Type B pancreatic cell (in vitro differentiated cells): ENCODE data around the gene COX6A1. TPM values are rescaled to one million over a fixed set of nuclear protein-coding genes. Genes with fewer than 3 reads are reported as not detected.

Experiments
- DNase-seq: peaks from one replicate; pipeline ENCODE4 v3.0.0; 2021; ENCODE audit warnings: mixed read lengths; ENCODE audit not compliant: unreplicated experiment; ENCODE audit errors: extremely low spot score
- H3K27ac Mint-ChIP-seq: 2 replicates; pipeline ENCODE4 v1.8.0; 2021; ENCODE audit warnings: mild to moderate bottlenecking, mixed read lengths
- H3K27me3 Mint-ChIP-seq: 2 replicates; pipeline ENCODE4 v1.8.0; 2021; ENCODE audit warnings: mixed read lengths
- H3K36me3 Mint-ChIP-seq: 2 replicates; pipeline ENCODE4 v1.8.0; 2021; ENCODE audit warnings: mixed read lengths
- H3K4me1 Mint-ChIP-seq: one replicate; pipeline ENCODE4 v1.8.0; 2021; ENCODE audit warnings: mixed read lengths; ENCODE audit not compliant: unreplicated experiment
- H3K4me3 Mint-ChIP-seq: 2 replicates; pipeline ENCODE4 v1.8.0; 2021; ENCODE audit warnings: mild to moderate bottlenecking, mixed read lengths
- H3K9me3 Mint-ChIP-seq: 2 replicates; pipeline ENCODE4 v1.8.0; 2021; ENCODE audit warnings: mixed read lengths
- total RNA-seq: library from RNA; stranded (reverse); gene quantifications from 2 replicates; pipeline ENCODE4 v1.2.1, GENCODE V29; 2021; ENCODE audit warnings: low replicate concordance
- TF ChIP-seq, protein P1 (sequence below): fragments of 200-600 bp; sonication (generic); conservative IDR thresholded peaks from 2 replicates; pipeline ENCODE4 v1.5.0; 2021; ENCODE audit warnings: antibody characterized with exemption, mild to moderate bottlenecking

COX6A1 gene
- total RNA-seq, 1 donor from 2014 or later, result 400 TPM

DNA sequence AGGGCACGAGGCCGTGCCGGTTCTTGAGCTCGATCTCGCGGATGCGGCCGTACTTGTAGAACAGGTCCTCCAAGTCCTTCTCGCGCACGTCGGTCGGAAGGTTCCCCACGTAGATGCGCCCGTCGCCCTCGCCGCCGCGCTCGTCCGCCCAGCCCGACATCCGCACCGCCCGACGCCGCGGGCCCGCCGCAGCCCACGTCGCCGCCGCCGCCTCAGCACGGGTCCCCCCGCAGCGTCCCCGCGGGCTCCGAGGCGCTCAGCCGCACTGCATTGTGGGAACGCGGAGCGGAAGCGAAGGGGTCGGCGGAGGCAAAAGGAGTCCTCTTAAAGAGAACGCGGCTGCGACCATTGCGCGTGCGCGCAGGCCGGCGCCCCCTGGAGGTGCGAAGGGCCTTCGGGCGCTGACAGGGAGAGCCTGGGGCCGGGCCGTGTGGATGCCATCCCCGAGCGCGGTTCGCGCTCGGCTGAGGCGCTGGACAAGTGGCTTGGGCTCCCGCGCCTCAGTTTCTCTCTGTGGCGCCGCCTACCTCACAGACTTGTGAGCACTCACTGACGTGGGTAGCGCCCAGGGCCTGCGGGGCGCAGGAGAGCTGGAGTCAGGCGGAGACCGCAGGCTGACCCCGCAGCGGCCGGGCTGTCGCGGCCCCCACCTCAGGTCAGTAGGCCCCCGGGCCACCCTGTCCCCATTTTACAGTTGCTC lies 31.7 kb downstream of the COX6A1 start, which contains the start of gene SRSF9:
Gene SRSF9, minus strand, starts transcription at position 299 of the 700 bp plus-strand sequence. Its CDS starts 139 bp downstream, at position 160.
- H3K4me1 Mint-ChIP-seq, result peaks cover 34% of the 10 kb centered on the region
- TF ChIP-seq, protein P1, sequence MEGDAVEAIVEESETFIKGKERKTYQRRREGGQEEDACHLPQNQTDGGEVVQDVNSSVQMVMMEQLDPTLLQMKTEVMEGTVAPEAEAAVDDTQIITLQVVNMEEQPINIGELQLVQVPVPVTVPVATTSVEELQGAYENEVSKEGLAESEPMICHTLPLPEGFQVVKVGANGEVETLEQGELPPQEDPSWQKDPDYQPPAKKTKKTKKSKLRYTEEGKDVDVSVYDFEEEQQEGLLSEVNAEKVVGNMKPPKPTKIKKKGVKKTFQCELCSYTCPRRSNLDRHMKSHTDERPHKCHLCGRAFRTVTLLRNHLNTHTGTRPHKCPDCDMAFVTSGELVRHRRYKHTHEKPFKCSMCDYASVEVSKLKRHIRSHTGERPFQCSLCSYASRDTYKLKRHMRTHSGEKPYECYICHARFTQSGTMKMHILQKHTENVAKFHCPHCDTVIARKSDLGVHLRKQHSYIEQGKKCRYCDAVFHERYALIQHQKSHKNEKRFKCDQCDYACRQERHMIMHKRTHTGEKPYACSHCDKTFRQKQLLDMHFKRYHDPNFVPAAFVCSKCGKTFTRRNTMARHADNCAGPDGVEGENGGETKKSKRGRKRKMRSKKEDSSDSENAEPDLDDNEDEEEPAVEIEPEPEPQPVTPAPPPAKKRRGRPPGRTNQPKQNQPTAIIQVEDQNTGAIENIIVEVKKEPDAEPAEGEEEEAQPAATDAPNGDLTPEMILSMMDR, result peak; percentile 92
- H3K4me3 Mint-ChIP-seq, result peak within 1 kb of the TSS; percentile 97
- peak; percentile 98 for DNase-seq
- H3K27ac Mint-ChIP-seq, result peak within 1 kb of the TSS; percentile 87
- H3K36me3 Mint-ChIP-seq, result peaks cover 13% of the 10 kb centered on the region
- no peaks in the 10 kb centered on the region for H3K27me3 Mint-ChIP-seq
- H3K9me3 Mint-ChIP-seq, result no peaks in the 10 kb centered on the region

DNA sequence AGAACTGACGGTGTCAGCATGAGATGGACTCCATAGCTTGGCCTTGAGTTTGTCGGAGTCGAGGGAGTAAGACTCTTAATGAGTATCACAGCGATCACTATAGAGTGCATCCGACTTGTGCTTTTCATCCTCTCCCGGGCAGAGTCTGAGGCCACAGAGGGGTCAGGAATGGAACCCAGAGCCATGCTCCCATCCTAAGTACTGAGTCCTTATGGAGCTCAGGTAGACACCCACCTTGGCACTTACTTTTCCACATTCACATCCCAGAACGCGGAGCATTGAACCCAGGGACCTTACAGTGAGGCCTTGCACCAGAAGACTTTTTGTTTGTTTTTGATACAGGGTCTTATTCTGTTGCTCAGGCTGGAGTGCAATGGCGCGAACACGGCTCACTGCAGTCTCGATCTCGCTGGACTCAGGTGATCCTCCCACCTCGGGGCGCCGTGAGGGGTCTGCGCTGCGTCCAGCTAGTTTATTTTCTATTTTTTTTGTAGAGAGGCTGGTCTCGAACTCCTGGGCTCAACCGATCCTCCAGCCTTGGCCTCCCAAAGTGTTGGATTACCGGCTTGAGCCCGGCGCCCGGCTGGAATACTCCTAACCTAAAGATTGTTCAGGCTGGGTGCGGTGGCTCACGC lies 32.4 kb downstream of the COX6A1 start:
- Mint-ChIP-seq H3K27ac (peak overlapping the region; percentile 87), H3K36me3 (peaks cover 9% of the 10 kb centered on the region), H3K4me3 (peak overlapping the region; percentile 97), H3K9me3 (no peaks in the 10 kb centered on the region), H3K27me3 (no peaks in the 10 kb centered on the region), H3K4me1 (peaks cover 38% of the 10 kb centered on the region)
- DNase-seq, result no peak
- TF ChIP-seq, protein P1, result no peak

DNA sequence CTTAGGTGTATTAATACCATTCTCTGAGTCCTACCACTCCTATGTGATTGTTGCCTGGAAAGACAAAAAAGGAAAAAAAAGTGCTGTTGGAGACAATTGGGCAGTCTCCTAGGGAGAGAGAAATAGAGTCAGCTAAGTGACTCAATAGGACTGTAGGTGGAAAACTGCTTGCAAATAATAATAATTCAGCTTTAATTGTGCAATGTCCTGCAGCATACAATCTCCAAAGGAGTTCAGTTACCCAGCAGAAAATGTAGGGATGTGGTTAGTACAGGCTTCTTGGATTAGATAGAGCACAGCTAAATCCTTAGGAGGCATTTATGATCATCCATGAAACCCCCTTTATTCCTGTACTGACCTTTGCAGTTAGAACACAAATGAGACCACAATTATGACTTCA lies 34.6 kb downstream of the COX6A1 start:
- H3K9me3 Mint-ChIP-seq, result no peaks in the 10 kb centered on the region
- no peak overlapping the region for H3K4me3 Mint-ChIP-seq
- no peaks in the 10 kb centered on the region for H3K27me3 Mint-ChIP-seq
- H3K36me3 Mint-ChIP-seq, result peaks cover 4% of the 10 kb centered on the region
- peaks cover 26% of the 10 kb centered on the region for H3K4me1 Mint-ChIP-seq
- peak overlapping the region; percentile 89 for H3K27ac Mint-ChIP-seq
- TF ChIP-seq, protein P1, result no peak
- no peak for DNase-seq

DNA sequence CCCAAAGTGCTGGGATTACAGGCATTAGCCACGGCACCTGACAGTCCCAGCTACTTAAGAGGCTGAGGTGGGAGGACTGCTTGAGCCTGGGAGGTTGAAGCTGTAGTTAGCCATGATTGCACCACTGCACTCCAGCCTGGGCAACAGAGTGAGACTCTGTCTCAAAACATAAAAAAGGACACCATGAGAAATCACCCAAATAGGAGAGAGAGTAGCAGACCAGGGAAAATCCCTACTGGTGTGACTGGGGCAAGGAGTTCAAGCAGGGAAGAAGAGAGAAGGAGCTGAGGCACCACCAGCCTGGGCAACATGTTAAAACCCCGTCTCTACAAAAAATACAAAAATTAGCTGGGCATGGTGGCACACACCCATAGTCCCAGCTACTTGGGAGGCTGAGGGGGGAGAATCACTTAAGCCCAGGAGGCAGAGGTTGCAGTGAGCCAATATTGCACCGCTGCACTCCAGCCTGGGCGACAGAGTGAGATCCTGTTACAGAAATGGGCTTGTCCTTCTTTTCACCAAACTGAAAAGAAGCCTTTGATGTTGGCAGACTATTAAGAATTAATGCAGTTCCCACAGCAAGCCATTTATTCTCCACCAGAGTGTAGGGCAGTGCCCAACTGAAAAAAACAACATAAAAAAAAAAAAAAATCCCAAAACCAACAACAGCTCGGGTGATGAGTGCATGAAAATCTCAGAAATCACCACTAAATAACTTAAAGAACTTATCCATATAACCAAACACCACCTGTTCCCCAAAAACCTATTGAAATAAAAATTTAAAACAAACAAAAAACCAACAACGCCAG lies 36.1 kb downstream of the COX6A1 start:
- Mint-ChIP-seq H3K4me3 (peak overlapping the region; percentile 49), H3K27ac (peak overlapping the region; percentile 93), H3K9me3 (no peaks in the 10 kb centered on the region), H3K27me3 (no peaks in the 10 kb centered on the region), H3K36me3 (peaks cover 4% of the 10 kb centered on the region), H3K4me1 (peaks cover 24% of the 10 kb centered on the region)
- no peak for DNase-seq
- TF ChIP-seq, protein P1, result no peak

DNA sequence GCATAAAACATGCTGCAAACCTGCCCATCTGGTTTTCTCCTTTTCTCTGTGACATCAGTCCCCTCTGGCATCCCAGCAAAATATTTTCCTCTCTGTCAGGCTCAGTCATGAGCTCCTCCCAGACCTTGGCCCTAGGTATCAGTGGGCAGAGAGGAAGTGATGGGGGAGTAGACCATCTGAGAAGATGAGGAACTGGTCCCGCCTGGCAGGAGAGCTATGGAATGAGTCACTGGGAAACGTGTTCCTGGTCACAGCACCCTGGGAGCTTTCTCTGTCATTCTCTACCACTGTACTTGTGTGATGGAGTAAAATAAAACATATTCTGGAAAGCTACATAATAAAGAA lies 36.7 kb downstream of the COX6A1 start:
- peak overlapping the region; percentile 93 for H3K27ac Mint-ChIP-seq
- peak overlapping the region; percentile 49 for H3K4me3 Mint-ChIP-seq
- H3K36me3 Mint-ChIP-seq, result peaks cover 5% of the 10 kb centered on the region
- no peak for DNase-seq
- peaks cover 26% of the 10 kb centered on the region for H3K4me1 Mint-ChIP-seq
- TF ChIP-seq, protein P1, result no peak
- no peaks in the 10 kb centered on the region for H3K27me3 Mint-ChIP-seq
- H3K9me3 Mint-ChIP-seq, result no peaks in the 10 kb centered on the region
